ENCODE data around the gene CARS1.
"Not testable (repeated sequence)": the region's sequence is repeated elsewhere in the genome, so short reads cannot be mapped to it uniquely, and the experiment has no call there.

The CARS1 gene

GRCh38 chr11:3089236-3090061 lies 32.2 kb upstream of the CARS1 start:
- no peak for DNase-seq

DNA sequence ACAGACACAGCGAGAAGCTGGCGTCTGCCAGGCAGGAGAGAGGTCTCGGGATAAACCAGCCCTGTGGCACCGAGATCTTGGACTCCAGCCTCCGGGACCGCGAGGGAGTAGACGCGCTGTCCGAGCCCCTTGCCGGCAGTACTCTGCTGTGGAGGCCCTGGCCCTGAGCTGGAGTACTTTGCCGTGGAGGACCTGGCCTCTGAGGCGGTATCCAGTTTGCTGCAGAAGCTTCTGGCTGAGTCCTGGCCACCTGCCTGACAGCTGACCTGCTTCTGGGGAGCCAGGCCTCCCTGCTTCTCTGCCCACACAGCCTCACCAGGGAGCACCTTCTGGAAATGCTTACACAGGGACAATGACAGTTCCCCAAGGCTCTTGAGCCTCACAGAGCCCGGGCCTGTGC lies 31.6 kb upstream of the CARS1 start:
- DNase-seq = no peak

GRCh38 chr11:3087821-3088800 lies 30.9 kb upstream of the CARS1 start:
- no peak for DNase-seq

- no peak for DNase-seq
Observed at GRCh38 chr11:3087373-3087772, 30.1 kb upstream of the CARS1 start.

DNA sequence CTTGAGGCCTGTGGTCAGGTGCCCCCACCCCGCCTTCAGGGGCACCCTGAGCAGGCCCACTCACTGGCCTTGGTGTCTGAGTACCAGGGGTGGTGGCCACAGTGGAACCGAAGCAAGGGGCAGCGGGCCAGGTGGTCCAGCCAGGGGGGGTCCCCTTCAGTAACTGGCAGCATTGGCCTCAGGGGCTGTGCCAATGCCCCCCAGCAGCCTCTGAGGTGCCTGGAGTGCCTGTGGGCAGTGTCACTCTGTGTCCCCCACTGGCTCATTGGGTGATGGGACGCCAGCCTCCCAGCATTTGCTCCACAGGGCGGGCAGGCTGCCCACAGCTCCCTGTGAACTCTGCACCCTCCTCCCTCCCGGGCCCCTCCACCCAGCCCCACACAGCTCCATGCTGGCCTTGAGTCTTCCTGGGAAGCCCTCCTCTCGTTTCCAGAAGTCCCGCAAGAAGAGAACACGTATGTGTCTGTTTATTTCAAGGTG lies 29.5 kb upstream of the CARS1 start:
- DNase-seq = no peak

GRCh38 chr11:3086114-3086513 lies 28.9 kb upstream of the CARS1 start:
- DNase-seq = no peak

DNA sequence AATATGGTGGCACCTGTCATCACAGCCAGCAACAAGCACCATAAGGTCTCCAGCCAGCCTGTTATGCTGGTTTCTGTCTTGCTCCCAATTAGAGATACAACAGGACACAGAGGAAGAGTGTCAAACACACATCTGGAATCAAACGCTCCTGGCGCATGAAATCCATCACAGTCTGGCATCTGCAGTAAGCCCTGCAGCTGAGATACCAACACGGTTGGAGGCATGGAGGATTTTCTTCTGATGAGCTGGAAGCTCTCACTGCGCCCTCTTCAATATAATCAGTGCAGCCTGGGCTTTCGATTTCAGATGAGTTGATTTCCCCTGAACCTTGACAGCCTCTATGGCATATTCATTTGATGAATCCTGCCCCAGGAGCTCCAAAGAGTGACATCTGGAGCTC lies 27.8 kb upstream of the CARS1 start:
- DNase-seq = no peak

GRCh38 chr11:3083321-3083720 lies 26.1 kb upstream of the CARS1 start:
- no peak for DNase-seq

- no peak for DNase-seq
Observed at GRCh38 chr11:3081386-3081751, 24.1 kb upstream of the CARS1 start.

DNA sequence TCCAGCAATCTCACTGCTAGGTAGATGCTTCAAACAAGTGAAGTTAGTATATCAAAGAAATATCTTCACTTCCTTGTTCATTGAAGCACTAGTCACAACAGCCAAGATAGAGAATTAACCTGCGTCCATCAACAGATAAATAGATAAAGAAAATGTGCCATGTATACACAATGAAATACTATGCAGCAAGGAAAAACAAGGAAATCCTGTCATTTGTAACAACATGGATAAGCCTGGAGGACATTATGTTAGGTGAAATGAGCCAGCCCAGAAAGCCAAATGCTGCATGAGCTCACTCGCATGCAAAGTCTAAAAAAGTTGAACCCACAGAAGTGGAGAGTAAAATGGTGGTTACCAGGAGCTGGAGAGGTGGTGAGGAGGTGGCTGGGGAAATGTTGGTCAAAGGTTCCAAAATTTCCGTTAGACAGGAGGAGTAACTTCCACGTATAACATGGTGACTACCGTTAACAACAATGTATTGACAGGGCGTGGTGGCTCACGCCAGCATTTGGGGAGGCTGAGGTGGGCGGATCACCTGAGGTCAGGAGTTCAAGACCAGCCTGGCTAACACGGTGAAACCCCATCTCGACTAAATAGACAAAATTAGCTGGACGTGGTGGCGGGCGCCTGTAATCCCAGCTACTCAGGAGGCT lies 23.6 kb upstream of the CARS1 start:
- no peak for DNase-seq

GRCh38 chr11:3080104-3080503 lies 22.9 kb upstream of the CARS1 start:
- no peak for DNase-seq

DNA sequence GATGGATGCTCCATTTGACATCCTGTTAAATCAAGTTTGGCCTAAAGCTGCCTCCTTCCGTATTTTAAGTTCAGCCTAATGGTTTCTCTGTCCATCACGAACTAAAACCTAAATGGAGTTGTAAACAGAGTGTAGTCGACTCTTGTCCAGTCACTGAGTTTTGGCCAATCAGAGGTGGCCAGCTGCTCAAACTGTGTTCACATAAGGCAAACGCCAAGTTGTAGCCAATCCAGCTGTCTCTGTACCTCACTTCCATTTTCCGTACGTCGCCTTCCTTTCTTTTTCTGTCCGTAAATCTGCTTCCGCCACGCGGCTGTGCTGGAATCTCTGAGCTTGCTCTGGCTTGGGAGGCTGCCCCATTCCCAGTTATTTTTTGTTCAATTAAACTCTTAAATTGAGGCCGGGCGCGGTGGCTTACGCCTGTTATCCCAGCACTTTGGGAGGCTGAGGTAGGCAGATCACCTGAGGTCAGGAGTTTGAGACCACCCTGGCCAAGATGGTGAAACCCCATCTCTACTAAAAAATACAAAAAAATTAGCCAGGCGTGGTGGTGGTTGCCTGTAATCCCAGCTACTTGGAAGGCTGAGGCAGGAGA lies 20.7 kb upstream of the CARS1 start:
- no peak for DNase-seq

DNA sequence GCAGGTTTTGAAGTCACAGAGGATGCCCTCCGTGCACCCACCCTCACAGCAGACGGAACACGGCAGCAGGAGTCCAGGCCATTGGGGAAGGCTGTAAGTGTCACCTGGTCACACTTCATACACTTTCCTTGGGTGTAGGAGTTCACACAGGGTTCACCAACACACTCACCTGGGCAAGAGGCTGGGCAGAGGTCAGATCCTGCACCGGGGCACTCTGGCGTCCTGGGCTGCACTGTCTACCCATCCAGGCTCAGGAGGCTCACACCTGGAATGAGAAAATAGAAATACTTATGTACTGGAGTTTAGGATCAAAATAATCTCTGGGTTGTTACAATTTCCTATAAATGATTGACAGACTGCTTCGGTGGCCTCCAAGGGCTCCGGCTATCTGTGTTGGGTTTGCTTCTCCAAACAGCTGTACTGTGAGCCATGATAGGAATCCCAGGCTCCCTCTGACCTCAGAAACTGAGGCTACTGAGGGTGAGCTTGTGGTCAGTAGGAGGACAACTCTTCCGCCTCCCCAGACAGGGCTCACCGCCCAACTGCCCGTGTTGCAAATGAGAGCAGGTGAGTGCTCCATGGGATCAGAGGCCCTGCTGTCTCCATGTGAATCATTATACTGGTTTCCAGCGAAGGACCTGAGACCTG lies 20.1 kb upstream of the CARS1 start:
- no peak for DNase-seq

DNA sequence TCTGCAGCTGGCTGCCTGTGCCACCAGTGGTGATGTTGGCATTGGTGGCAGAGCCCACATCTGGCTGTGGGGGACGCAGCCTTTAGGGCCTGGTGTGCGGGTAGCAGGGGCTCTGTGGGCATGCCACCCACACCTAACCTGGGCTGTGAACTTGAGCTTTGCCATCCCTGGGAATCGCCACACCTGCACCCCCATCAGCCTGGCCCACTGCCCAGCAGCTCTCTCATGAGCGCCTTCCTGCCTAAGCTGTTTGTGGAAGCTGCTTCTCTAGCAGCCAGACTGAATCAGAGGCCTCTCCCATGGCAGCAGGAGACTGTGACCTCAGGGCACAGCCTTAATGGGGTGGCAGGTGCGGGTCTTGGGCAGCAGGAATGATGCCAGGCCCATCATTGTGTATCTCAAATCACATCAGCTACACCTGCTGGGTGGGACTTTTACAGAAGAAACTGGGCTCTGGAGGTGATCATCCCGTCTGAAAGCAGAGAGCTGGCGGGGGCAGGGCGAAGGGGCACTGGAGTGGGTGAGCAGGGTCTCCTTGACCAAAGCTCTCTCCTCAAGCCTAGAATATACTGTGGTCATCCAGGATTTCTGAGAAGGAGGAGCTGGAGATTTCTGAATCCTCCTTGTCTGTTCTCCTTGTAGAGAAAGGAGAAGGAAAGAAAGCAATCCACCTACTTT lies 17.8 kb upstream of the CARS1 start:
- DNase-seq = no peak

- no peak for DNase-seq
Observed at GRCh38 chr11:3073029-3073435, 15.8 kb upstream of the CARS1 start.

DNA sequence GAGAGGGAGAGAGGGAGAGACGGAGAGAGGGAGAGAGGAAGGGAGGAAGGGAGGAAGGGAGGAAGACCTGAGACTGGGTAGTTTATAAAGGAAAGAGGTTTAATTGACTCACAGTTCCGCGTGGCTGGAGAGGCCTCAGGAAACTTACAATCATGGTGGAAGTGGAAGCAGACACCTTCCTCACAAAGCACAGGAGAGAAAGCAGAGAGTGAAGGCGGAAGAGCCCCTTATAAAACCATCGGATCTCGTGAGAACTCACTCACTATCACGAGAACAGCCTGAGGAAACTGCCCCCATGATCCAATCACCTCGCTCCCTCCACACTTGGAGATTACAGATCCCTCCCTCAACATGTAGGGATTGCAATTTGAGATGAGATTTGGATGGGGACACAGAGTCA lies 12.2 kb upstream of the CARS1 start:
- no peak for DNase-seq

DNA sequence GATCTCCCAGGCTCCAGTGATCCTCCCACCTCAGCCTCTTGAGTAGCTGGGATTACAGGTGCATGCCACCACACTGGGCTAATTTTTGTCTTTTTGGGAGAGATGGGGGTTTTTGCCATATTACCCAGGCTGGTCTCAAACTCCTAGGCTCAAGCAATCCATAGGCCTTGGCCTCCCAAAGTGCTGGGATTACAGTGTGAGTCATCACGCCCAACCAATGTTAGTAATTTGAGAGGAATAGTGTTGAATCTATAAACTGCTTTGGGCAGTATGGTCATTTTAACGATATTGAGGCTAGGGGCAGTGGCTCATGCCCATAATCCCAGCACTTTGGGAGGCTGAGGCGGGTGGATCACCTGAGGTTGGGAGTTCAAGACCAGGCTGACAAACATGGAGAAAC lies 9.1 kb upstream of the CARS1 start:
- peak; percentile 33 for DNase-seq

GRCh38 chr11:3064709-3065108 lies 7.5 kb upstream of the CARS1 start:
- DNase-seq = not testable (repeated sequence)

- DNase-seq = peak; percentile 60
Observed at GRCh38 chr11:3063876-3064275, 6.7 kb upstream of the CARS1 start.

GRCh38 chr11:3063432-3063831 lies 6.2 kb upstream of the CARS1 start:
- not testable (repeated sequence) for DNase-seq

GRCh38 chr11:3060436-3061025 lies 3.3 kb upstream of the CARS1 start:
- no peak for DNase-seq

Data from fibroblast of skin of back (primary cell).